Measurements from ENCODE around the gene GSC2.

The GSC2 gene

DNA sequence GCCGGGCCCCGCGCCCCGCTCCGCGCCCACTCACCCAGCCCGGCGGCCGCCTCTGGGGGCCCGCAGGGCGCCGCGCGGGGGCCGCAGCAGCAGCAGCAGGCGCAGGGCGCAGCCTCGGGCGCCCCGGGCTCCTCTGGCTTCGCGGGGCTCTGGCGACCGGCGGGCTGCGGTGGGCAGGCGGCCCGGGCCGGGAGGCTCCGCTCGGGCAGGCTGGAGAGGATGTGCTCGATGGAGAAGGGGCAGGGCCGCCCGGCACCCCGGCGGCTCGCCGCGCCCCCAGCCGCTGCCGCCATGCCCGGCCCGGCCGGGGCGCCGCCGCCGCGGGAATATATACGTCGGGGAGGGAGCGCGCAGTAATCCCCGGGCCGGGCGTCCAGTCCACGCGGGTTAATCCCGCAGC lies at the start of gene GSC2:
GSC2 (minus strand) TSS at position 302 of the 400 bp plus-strand sequence; CDS start at position 293, 9 bp downstream.
- DNase-seq: no peak

GRCh38 chr22:19199479-19199878 lies 49.4 kb upstream of the GSC2 start:
- DNase-seq: no peak

GRCh38 chr22:19197997-19198865 lies 48.1 kb upstream of the GSC2 start:
- no peak for DNase-seq

GRCh38 chr22:19196841-19197612 lies 46.9 kb upstream of the GSC2 start:
- DNase-seq: no peak

DNA sequence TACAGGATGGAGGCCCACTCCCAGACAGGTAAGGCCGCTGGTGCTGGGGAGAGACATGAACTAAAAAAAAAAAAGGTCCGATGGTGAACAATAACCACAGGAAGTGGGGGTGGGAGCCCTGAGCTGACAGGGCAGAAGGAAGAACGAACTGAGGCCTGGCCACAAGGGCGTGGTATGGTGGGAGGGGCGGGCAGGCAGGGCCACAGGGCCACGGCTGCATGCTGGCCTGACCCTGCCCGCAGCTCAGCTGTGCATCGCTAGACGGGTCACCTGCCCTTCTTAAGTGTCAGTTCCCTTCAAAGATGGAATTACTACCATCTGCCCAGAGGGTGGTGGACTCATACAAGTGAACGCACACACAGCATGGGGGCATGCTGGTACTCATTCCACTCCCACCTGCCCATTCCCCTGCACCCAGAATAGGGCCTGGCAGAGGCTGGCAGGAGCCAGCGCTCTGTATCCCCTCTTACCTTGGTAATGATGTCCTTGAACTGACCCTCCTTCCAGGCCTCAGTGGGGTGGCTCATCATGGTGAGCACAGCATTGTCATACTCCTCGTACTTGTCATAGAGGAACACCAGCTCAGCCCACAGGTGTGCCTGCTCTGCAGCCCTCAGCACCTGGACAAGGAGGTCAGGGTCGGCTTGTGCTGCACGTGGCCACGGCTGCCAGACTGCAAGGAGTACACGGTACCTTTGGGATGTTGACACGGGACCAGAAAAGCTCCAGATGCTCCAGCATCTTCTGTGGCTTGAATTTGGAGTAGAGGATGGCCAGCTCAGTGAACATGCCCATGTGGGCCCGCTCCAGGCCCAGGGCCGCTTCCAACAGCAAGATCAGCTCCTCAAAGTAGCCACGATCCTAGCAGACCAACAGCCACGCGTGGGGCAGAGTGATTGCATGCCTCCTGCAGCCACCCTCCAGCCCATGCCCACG lies 46.0 kb upstream of the GSC2 start:
- no peak for DNase-seq

DNA sequence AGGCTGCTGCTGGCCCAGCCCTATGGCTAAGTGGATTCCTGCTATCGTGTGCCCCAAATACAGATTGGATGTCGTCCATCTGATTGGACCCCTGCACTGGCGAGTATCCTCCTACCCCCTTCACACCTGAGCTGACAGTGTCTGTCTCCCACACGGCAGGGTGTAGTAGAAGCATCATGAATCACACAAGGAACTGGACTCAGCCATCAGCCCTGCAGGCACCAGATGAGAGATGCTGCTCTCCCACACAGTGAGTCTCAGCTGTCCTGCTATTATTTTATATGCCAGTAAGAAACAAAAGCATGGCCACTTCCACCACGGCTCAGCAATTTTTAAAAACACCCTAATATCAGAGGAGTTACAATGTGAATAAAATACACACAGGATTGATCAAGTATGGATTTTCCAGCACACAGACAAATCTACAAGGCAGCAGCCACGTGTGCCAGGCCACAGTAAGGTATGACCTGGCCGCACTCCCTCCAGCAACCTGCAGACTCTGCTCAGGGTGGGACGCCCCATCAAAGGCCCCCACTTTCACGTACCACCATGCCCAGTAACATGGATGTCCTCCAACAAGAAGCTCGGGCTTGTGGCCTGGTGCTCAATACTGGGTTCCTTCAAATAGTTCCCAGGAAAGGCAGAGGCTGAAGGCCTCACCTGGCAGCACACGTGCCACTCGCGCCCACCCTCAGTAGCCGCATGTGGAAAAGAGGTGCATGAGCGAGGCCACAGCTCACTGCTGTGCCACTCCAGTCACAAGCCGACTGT lies 44.9 kb upstream of the GSC2 start:
- DNase-seq: no peak

GRCh38 chr22:19193879-19194278 lies 43.8 kb upstream of the GSC2 start:
- DNase-seq: no peak

- no peak for DNase-seq
These were observed 37.8 kb upstream of the GSC2 start for GRCh38 chr22:19187716-19188563.

- no peak for DNase-seq
These were observed 34.3 kb upstream of the GSC2 start for GRCh38 chr22:19184276-19184997.

DNA sequence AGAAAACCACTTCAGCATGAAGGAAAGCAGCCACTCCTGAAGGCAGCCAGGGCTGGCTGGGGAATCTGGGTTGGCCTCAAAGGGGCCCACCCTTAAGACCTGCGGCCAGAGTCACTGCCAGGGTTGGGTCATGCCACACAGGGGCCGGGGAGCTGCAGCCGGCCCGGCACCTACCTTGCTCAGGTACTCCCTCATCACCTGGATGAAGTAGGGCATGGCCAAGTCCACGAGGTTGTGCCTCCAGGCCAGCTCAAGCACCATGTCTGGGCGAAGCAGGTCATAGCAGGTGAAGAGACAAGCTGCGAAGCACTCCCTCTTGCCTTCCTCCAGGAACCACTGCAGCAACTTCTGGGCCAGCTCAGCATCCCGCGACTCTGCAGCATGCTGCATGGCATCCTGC lies 33.1 kb upstream of the GSC2 start:
- DNase-seq: no peak

GRCh38 chr22:19182472-19183157 lies 32.5 kb upstream of the GSC2 start:
- no peak for DNase-seq

- no peak for DNase-seq
These were observed 31.8 kb upstream of the GSC2 start for GRCh38 chr22:19181786-19182471.

- no peak for DNase-seq
These were observed 30.8 kb upstream of the GSC2 start for GRCh38 chr22:19180740-19181410.

DNA sequence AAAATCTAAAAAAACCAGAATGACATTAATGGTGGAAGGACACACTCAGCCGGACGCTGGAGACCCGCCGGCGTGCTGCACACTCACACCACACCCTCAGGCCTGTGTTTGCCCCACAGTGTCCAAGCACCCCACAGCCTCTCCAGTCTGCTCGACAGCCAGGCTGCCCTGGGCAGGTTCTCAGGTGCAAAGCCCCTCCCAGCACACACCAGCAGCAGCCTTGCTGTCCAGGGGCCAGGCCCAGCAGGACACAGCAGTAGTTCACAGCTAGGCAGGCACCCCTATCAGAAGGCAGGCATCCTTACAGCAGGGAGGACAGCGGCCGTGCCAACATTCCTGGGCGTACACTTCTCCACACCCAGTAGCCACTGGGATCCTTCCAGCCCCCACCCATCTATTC lies 30.1 kb upstream of the GSC2 start:
- DNase-seq: no peak

DNA sequence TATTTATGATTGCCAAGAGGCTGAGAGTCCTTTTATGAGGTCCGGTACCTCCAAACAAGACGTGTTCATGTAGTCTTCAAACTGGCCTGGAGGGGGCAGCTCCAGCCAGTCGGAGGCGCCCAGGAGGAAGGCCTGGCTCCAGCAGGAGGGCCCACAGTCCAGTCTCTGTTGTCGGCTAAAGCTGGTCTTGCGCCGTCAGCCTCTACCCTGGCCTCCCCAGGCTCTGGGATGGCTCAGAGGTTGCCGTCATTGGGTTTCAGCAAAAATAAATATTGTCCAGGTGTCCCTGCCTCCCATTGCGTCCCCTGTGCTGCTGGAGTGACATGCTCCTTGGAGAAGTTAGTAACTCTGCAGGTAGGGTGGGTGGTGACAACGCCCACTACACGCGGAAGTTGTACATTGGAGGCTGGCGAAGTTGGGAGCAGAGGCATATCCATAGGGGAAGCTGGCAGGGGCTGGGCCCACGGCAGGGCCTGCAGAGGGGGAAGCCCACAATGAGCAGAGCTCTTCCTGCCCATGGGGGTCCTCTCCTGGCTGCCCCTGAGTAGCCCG lies 29.5 kb upstream of the GSC2 start:
- DNase-seq: peak; percentile 6

DNA sequence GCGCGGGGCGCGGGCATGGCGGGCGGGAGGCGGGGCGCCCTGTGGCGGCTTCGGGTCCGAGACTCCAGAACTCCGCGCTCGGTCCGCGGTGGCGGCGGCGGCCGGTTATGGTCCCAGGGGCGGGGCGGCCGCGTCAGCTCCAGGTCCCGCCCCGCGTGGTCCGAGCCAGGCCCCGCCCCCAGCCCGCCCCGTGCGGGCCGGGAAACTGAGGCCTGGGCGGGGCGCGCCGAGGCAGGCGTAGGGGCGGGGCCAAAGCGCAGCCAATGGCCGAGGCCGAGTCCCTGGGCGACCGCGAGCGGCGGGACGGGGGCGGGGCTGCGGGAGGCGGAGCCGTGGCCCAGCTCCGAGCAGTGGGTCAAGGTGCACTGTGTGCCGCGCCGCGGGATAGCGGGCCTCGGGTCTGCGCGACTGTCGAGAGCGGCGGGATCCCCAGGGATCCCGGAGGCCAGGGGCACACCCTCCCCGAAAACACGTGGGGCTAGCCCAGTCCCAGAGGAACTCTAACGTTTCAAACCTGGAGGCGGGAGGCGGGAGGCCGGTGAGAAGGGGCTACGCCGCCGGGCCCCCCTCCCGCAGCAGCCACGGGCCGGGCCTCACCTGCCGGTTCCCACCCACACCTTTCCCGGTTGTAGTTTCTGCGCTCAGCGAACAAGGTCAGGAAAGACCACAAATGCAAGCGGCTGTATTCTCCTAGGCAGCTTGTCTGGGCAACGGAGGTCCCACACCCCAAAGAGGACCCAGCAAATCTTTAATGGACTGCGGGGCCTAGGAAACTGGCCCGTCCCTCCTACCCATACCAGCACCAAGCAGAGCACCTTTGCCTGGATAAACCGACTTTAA lies 28.8 kb upstream of the GSC2 start, which contains the start of gene SLC25A1:
SLC25A1 (minus strand) TSS at position 80 of the 840 bp plus-strand sequence; CDS start at position 17, 63 bp downstream.
- DNase-seq: peak; percentile 55

DNA sequence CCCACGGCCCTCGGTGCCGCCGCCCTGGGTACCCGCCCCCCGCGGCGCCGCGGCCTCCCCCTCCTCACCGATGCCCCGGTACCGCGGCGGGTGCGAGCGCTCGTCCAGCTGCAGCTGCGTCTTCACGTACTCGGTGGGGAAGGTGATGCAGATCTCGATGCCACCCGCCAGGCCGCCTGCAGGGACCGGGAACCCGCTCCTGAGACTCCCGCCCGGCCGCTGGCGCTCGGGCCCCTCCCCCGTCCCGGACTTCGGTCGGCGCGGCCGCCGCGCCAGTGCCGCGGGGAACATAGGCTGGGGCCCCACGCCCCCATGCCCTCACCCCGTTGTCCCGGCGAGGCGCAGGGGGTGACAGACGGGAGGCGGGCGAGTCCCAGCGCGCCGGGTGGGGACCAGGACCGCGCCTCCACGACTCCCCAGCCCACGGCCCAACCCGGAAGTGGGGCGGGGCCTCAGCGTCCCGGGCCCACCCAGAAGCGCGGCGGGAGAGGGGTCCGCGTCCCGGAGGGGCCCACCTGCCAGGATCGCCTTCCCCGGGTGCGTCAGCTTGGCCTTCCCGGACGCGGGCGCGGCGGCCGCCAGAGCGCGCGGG lies 28.1 kb upstream of the GSC2 start:
- DNase-seq: no peak

All from NCI-H2107 (cell line).